HepG2 (cell line): ENCODE results near the gene RHBDL1. TPM values are rescaled to one million over a fixed set of nuclear protein-coding genes. Genes with fewer than 3 reads are reported as not detected.

Source experiments
- ATAC-seq: fragments of 200-7000 bp; cut with Tn5 transposase; 3 replicates; pipeline ENCODE4 v1.9.1; 2020; ENCODE audit warnings: mild to moderate bottlenecking, moderate library complexity
- BruUV-seq: library from RNA; stranded (reverse); fragments of 400-500 nt; replicated peaks from 2 replicates; lab custom pipeline; 2021; lab: Mats Ljungman, UMichigan
- CTCF ChIA-PET: fragments of 300-600 bp; formaldehyde crosslinking; extraction: SDS; loops from one replicate; lab custom pipeline; 2021; ENCODE audit warnings: low total read pairs, inconsistent platforms, low intra/inter-chr PET ratio; lab: Yijun Ruan, JAX
- POLR2A ChIA-PET: fragments of 350-600 bp; sonication (Branson Sonifier 250); formaldehyde crosslinking; loops from one replicate; lab custom pipeline; 2020; ENCODE audit warnings: antibody characterized with exemption, inconsistent platforms; lab: Yijun Ruan, JAX
- DNase-seq: peaks from one replicate; pipeline ENCODE4 v3.0.0-alpha.2; 2015; ENCODE audit warnings: low spot score
- FAIRE-seq: peaks from 3 replicates; lab custom pipeline; 2011; peaks lifted over from hg19 to GRCh38; lab: Jason Lieb, UNC
- H2AFZ ChIP-seq: one replicate; pipeline ENCODE4 v1.6.1; 2011; ENCODE audit warnings: low read length, inconsistent platforms
- H3K27ac ChIP-seq: fragments of 300-600 bp; 3 replicates; pipeline ENCODE4 v1.8.0; 2011; ENCODE audit warnings: mixed run types, mild to moderate bottlenecking, mixed read lengths, low read length, inconsistent platforms; ENCODE audit not compliant: insufficient read depth; ENCODE audit errors: extremely low read length
- H3K27me3 ChIP-seq, 2 experiments: fragments of 200-600 bp in 1 of 2; 2 replicates in 1 of 2; 3 replicates in 1 of 2; pipeline versions ENCODE4 v1.6.0 to v1.8.0; 2011; ENCODE audit warnings: low read length in 2 of 2, mild to moderate bottlenecking in 2 of 2, moderate library complexity in 2 of 2, inconsistent platforms in 1 of 2; ENCODE audit not compliant: insufficient read depth in 2 of 2, control insufficient read depth in 1 of 2
- H3K36me3 ChIP-seq, 2 experiments: fragments of 200-600 bp in 1 of 2; replicated peaks in 1 of 2; 2 replicates in 1 of 2; 3 replicates in 1 of 2; pipeline versions ENCODE4 v1.5.1 to v1.8.0; 2011; ENCODE audit warnings: low read length in 2 of 2, inconsistent platforms in 1 of 2; ENCODE audit not compliant: insufficient read depth in 2 of 2, control insufficient read depth in 1 of 2
- H3K4me1 ChIP-seq: 2 replicates; pipeline ENCODE4 v1.5.1; 2012; ENCODE audit warnings: low read length, inconsistent platforms; ENCODE audit not compliant: insufficient read depth
- H3K4me2 ChIP-seq: 2 replicates; pipeline ENCODE4 v1.6.0; 2011; ENCODE audit warnings: low read depth, low read length, inconsistent platforms
- H3K4me3 ChIP-seq, 3 experiments: fragments of 200-600 bp in 1 of 3; sonication (generic), shearing (Covaris generic) in 1 of 3; replicated peaks in 1 of 3; 2 replicates each; pipeline ENCODE4 v1.5.1; 2011 to 2016; ENCODE audit warnings: low read length in 3 of 3, inconsistent platforms in 2 of 3, low read depth in 2 of 3, mild to moderate bottlenecking in 2 of 3, control low read depth in 1 of 3, mixed read lengths in 1 of 3; ENCODE audit not compliant: insufficient read depth in 1 of 3
- H3K79me2 ChIP-seq: one replicate; pipeline ENCODE4 v1.6.1; 2011; ENCODE audit warnings: low read length, inconsistent platforms; ENCODE audit not compliant: insufficient read depth
- H3K9ac ChIP-seq: 2 replicates; pipeline ENCODE4 v1.6.0; 2011; ENCODE audit warnings: mild to moderate bottlenecking, low read depth, low read length, inconsistent platforms; ENCODE audit not compliant: insufficient read depth
- H3K9me3 ChIP-seq: 2 replicates; pipeline ENCODE4 v1.5.1; 2012; ENCODE audit warnings: mild to moderate bottlenecking, low read length
- H4K20me1 ChIP-seq: 2 replicates; pipeline ENCODE4 v1.6.0; 2011; ENCODE audit warnings: inconsistent platforms, mild to moderate bottlenecking, low read length, moderate library complexity; ENCODE audit not compliant: insufficient read depth
- HMG20A ChIP-seq: IDR thresholded peaks from 2 replicates; pipeline ENCODE4 v1.6.1; 2016; ENCODE audit warnings: borderline replicate concordance
- MATR3 ChIP-seq: sonication (generic); formaldehyde crosslinking; IDR thresholded peaks from 2 replicates; pipeline ENCODE4 v1.4.0; 2020; ENCODE audit warnings: missing genetic modification reagents
- NFKBIZ ChIP-seq: IDR thresholded peaks from 2 replicates; pipeline ENCODE4 v1.6.1; 2018; ENCODE audit warnings: missing genetic modification reagents, missing compliant biosample characterization
- NR3C1 ChIP-seq: sonication (generic); formaldehyde crosslinking; IDR thresholded peaks from 2 replicates; pipeline ENCODE4 v1.4.0; 2020; ENCODE audit warnings: missing genetic modification reagents
- POLR2A ChIP-seq, 2 experiments: IDR thresholded peaks; 2 replicates each; pipeline ENCODE4 v1.6.1; 2011; ENCODE audit warnings: low read depth in 2 of 2, low read length in 2 of 2, mild to moderate bottlenecking in 1 of 2, moderate library complexity in 1 of 2; ENCODE audit not compliant: insufficient read depth in 1 of 2
- PRMT3 ChIP-seq: sonication (generic); formaldehyde crosslinking; IDR thresholded peaks from 2 replicates; pipeline ENCODE4 v1.8.1; 2022; ENCODE audit warnings: low read depth, mild to moderate bottlenecking, moderate library complexity, missing genetic modification reagents, borderline replicate concordance
- REXO4 ChIP-seq: sonication (generic); formaldehyde crosslinking; IDR thresholded peaks from 2 replicates; pipeline ENCODE4 v1.8.0; 2022; ENCODE audit warnings: missing genetic modification reagents, mild to moderate bottlenecking, borderline replicate concordance
- SOX6 ChIP-seq, 2 experiments: fragments of 450-650 bp in 1 of 2; sonication (generic) in 1 of 2; formaldehyde crosslinking in 1 of 2; IDR thresholded peaks; 2 replicates each; pipeline versions ENCODE4 v1.4.0 to v1.6.1; 2017 to 2020; ENCODE audit warnings: antibody characterized with exemption in 1 of 2, mild to moderate bottlenecking in 1 of 2, missing genetic modification reagents in 1 of 2
- ZNF296 ChIP-seq: sonication (generic); formaldehyde crosslinking; conservative IDR thresholded peaks from 2 replicates; pipeline ENCODE4 v1.5.0; 2020; ENCODE audit warnings: mild to moderate bottlenecking, missing genetic modification reagents
- ZNF33A ChIP-seq: sonication (generic); formaldehyde crosslinking; IDR thresholded peaks from 2 replicates; pipeline ENCODE4 v1.5.1; 2020; ENCODE audit warnings: missing genetic modification reagents, mild to moderate bottlenecking, moderate library complexity, borderline replicate concordance
- WGBS: methylation state at CpG from one replicate; pipeline ENCODE4 v1.1.6; 2017; ENCODE audit warnings: low lambda C conversion rate; 5-methylcytosine and 5-hydroxymethylcytosine counted together
- in situ Hi-C: cut with HindIII; loops from 2 replicates; pipeline ENCODE4 v1.10.0; 2017; ENCODE audit warnings: low pct_unique_long_range_greater_than_20kb; ENCODE audit not compliant: extremely low pct_ligation_motif_present
- intact Hi-C: fragments of 100-400 bp; cut with micrococcal nuclease; formaldehyde crosslinking; loops from one replicate; pipeline ENCODE4 v1.10.0; 2022; ENCODE audit not compliant: unreplicated experiment
- polyA plus RNA-seq, 8 experiments: library from polyadenylated mRNA; depleted of rRNA in 3 of 8; stranded (reverse) in 7 of 8; unstranded in 1 of 8; fragments of >200 nt; fragmentation: Illumina TruSeq in 4 of 8; extraction: Trizol in 4 of 8; gene quantifications; 2 replicates each; pipeline versions ENCODE4 v1.2.1 to v1.2.3, GENCODE V29; 2011 to 2016; ENCODE audit warnings: low read depth in 4 of 8, missing spikeins in 1 of 8, mixed read lengths in 1 of 8; ENCODE audit not compliant: insufficient read depth in 1 of 8
- total RNA-seq, 5 experiments: library from RNA; depleted of rRNA; stranded (reverse); fragments of >200 nt; fragmentation: Illumina TruSeq; extraction: Trizol; gene quantifications; 2 replicates each; pipeline ENCODE4 v1.2.3, GENCODE V29; 2016; ENCODE audit warnings: low read depth in 1 of 5

RHBDL1 gene
- total and polyA plus RNA-seq, 2 of the 13 experiments (the other 11 are each of a cell fraction or from before 2014, with no cell fraction given) = 1.8 to 3.8 TPM

- ChIA-PET POLR2A (no interaction called here), CTCF (interaction anchor here (1.3 kb wide), 1 partner anchor 8 kb away, joined by 4 read pairs; the partner anchor contains the start of gene RHOT2)
- no peaks in the 10 kb centered on the region for H3K79me2 ChIP-seq
- no peak overlapping the region for H3K9ac ChIP-seq
- ATAC-seq (no peak), DNase-seq (no peak), FAIRE-seq (no peak)
- H4K20me1 ChIP-seq = no peaks in the 10 kb centered on the region
- no peaks in the 10 kb centered on the region for H3K27me3 ChIP-seq
- no peak overlapping the region for H3K4me3 ChIP-seq
- no peak overlapping the region for H3K27ac ChIP-seq
- H3K4me2 ChIP-seq = no peak overlapping the region
- WGBS = no CpG with 5 or more reads among the region's 20 CpGs
- TF ChIP-seq ZNF33A (CRISPR knock-in tag) (no peak), SOX6 (IDR thresholded peaks at IDR 0.05) (no peak), SOX6 (CRISPR knock-in tag; IDR thresholded peaks at IDR 0.05) (no peak), POLR2A (IDR thresholded peaks at IDR 0.05; ENCODE audit: insufficient read depth in 1 of 2, low read depth in 2 of 2, low read length in 2 of 2) (no peak), REXO4 (CRISPR knock-in tag) (no peak), ZNF296 (CRISPR knock-in tag) (no peak), MATR3 (no peak)
- H2AFZ ChIP-seq = no peak overlapping the region
- BruUV-seq = no TSS peak
- intact Hi-C loops (no loop called here), in situ Hi-C loops (no loop called here)
- H3K9me3 ChIP-seq = no peaks in the 10 kb centered on the region
- peaks cover 1% of the 10 kb centered on the region for H3K4me1 ChIP-seq
- peaks cover 2 to 3% of the 10 kb centered on the region in 2 experiments; a peak in 1 of 5 replicates for H3K36me3 ChIP-seq
Measured at GRCh38 chr16:659618-660017, 15.9 kb upstream of the RHBDL1 start.

GRCh38 chr16:660132-660458 is 15.4 kb upstream of the RHBDL1 start:
- no peak overlapping the region for H3K27ac ChIP-seq
- H3K4me1 ChIP-seq = no peaks in the 10 kb centered on the region
- ChIA-PET POLR2A (no interaction called here), CTCF (no interaction called here)
- TF ChIP-seq PRMT3 (no peak), NFKBIZ (no peak), NR3C1 (CRISPR knock-in tag) (no peak), HMG20A (no peak)
- H2AFZ ChIP-seq = no peak overlapping the region
- no TSS peak for BruUV-seq
- ATAC-seq (no peak), DNase-seq (no peak), FAIRE-seq (no peak)
- H3K9me3 ChIP-seq = no peaks in the 10 kb centered on the region
- H3K4me2 ChIP-seq = no peak overlapping the region
- no peak overlapping the region for H3K4me3 ChIP-seq
- no peaks in the 10 kb centered on the region for H3K79me2 ChIP-seq
- 80% methylated on average over 1 of the region's 6 CpGs for WGBS
- H3K36me3 ChIP-seq = peaks cover 0 to 2% of the 10 kb centered on the region in 2 experiments; a peak in 1 of 5 replicates
- intact Hi-C loops = no loop called here
- no peaks in the 10 kb centered on the region for H4K20me1 ChIP-seq
- H3K9ac ChIP-seq = no peak overlapping the region
- in situ Hi-C loops = no loop called here
- no peaks in the 10 kb centered on the region for H3K27me3 ChIP-seq
